Measurements from ENCODE around the gene LMAN2. TPM values are rescaled to one million over a fixed set of nuclear protein-coding genes. Genes with fewer than 3 reads are reported as not detected.

Gene LMAN2
- total RNA-seq, 2 experiments from 2014 or later, result 119 to 127 TPM

- peak overlapping the region; percentile 93 for H3K4me3 Mint-ChIP-seq
- no peaks in the 10 kb centered on the region for H3K9me3 Mint-ChIP-seq (ENCODE audit: insufficient read depth)
- CTCF ChIA-PET, result interaction anchor here (0.8 to 6.6 kb wide), 6 partner anchors 7 to 231 kb away, joined by 3 to 30 read pairs (median 6); no protein-coding TSS in a partner anchor
- POLR2A ChIA-PET, result interaction anchor here (0.5 to 1.6 kb wide), 3 partner anchors 10 to 183 kb away, joined by 3 to 7 read pairs (median 6); partner anchors contain the start of genes LMAN2 and MXD3
- H3K27ac Mint-ChIP-seq, result peak overlapping the region; percentile 90
- H3K4me1 Mint-ChIP-seq (ENCODE audit: low read depth), result peaks cover 85% of the 10 kb centered on the region
- ATAC-seq (no peak), DNase-seq (no peak)
- H3K27me3 Mint-ChIP-seq (ENCODE audit: low read depth), result no peaks in the 10 kb centered on the region
- peaks cover 76% of the 10 kb centered on the region for H3K36me3 Mint-ChIP-seq (ENCODE audit: low read depth)
Measured at GRCh38 chr5:177302354-177303110, 48.9 kb downstream of the LMAN2 start.

- Mint-ChIP-seq H3K36me3 (ENCODE audit: low read depth) (peaks cover 78% of the 10 kb centered on the region), H3K4me1 (ENCODE audit: low read depth) (peaks cover 87% of the 10 kb centered on the region), H3K27ac (peak overlapping the region; percentile 90), H3K4me3 (peak overlapping the region; percentile 93), H3K9me3 (ENCODE audit: insufficient read depth) (no peaks in the 10 kb centered on the region), H3K27me3 (ENCODE audit: low read depth) (no peaks in the 10 kb centered on the region)
- ChIA-PET CTCF (interaction anchor here (0.8 to 6.6 kb wide), 7 partner anchors 8 to 230 kb away, joined by 3 to 30 read pairs (median 6); no protein-coding TSS in a partner anchor), POLR2A (interaction anchor here (1.6 to 1.8 kb wide), 2 partner anchors 11 to 50 kb away, joined by 6 to 11 read pairs; partner anchors contain the start of genes LMAN2 and MXD3)
- no peak for DNase-seq
- ATAC-seq, result no peak
Measured at GRCh38 chr5:177301503-177302165, 49.8 kb downstream of the LMAN2 start.

- H3K4me1 Mint-ChIP-seq (ENCODE audit: low read depth), result peaks cover 87% of the 10 kb centered on the region
- H3K9me3 Mint-ChIP-seq (ENCODE audit: insufficient read depth), result no peaks in the 10 kb centered on the region
- H3K27ac Mint-ChIP-seq, result peak overlapping the region; percentile 95
- DNase-seq (no peak), ATAC-seq (no peak)
- H3K27me3 Mint-ChIP-seq (ENCODE audit: low read depth), result no peaks in the 10 kb centered on the region
- H3K4me3 Mint-ChIP-seq, result peak overlapping the region; percentile 75
- ChIA-PET POLR2A (interaction anchor here (1.6 to 1.8 kb wide), 2 partner anchors 12 to 51 kb away, joined by 6 to 11 read pairs; partner anchors contain the start of genes LMAN2 and MXD3), CTCF (interaction anchor here (1.3 to 6.6 kb wide), 5 partner anchors 9 to 189 kb away, joined by 4 to 30 read pairs (median 6); no protein-coding TSS in a partner anchor)
- peaks cover 78% of the 10 kb centered on the region for H3K36me3 Mint-ChIP-seq (ENCODE audit: low read depth)
Measured at GRCh38 chr5:177300951-177301350, 50.5 kb downstream of the LMAN2 start.

- DNase-seq (peak; percentile 78), ATAC-seq (peak; percentile 59)
- no peaks in the 10 kb centered on the region for H3K9me3 Mint-ChIP-seq (ENCODE audit: insufficient read depth)
- ChIA-PET CTCF (interaction anchor here (1.0 to 7.1 kb wide), 6 partner anchors 9 to 188 kb away, joined by 3 to 58 read pairs (median 9); no protein-coding TSS in a partner anchor), POLR2A (interaction anchor here (0.8 to 1.8 kb wide), 3 partner anchors 12 to 295 kb away, joined by 3 to 11 read pairs (median 3); partner anchors contain the start of gene MXD3)
- peaks cover 78% of the 10 kb centered on the region for H3K36me3 Mint-ChIP-seq (ENCODE audit: low read depth)
- H3K4me3 Mint-ChIP-seq, result peak overlapping the region; percentile 75
- peaks cover 87% of the 10 kb centered on the region for H3K4me1 Mint-ChIP-seq (ENCODE audit: low read depth)
- H3K27ac Mint-ChIP-seq, result peak overlapping the region; percentile 95
- H3K27me3 Mint-ChIP-seq (ENCODE audit: low read depth), result no peaks in the 10 kb centered on the region
Measured at GRCh38 chr5:177300236-177300880, 51.1 kb downstream of the LMAN2 start.

GRCh38 chr5:177299697-177300096, 51.8 kb downstream of the LMAN2 start:
- ChIA-PET POLR2A (interaction anchor here (0.7 to 1.0 kb wide), 4 partner anchors 9 to 294 kb away, joined by 3 read pairs; partner anchors contain the start of gene NSD1), CTCF (interaction anchor here (0.8 to 7.1 kb wide), 6 partner anchors 9 to 186 kb away, joined by 3 to 58 read pairs (median 4); no protein-coding TSS in a partner anchor)
- Mint-ChIP-seq H3K9me3 (ENCODE audit: insufficient read depth) (no peaks in the 10 kb centered on the region), H3K27ac (peak overlapping the region; percentile 83), H3K36me3 (ENCODE audit: low read depth) (peaks cover 78% of the 10 kb centered on the region), H3K27me3 (ENCODE audit: low read depth) (no peaks in the 10 kb centered on the region), H3K4me3 (peak overlapping the region; percentile 10), H3K4me1 (ENCODE audit: low read depth) (peaks cover 87% of the 10 kb centered on the region)
- DNase-seq, result no peak
- ATAC-seq, result no peak

GRCh38 chr5:177297922-177298321, 53.5 kb downstream of the LMAN2 start:
- DNase-seq, result no peak
- peaks cover 81% of the 10 kb centered on the region for H3K4me1 Mint-ChIP-seq (ENCODE audit: low read depth)
- no peak for ATAC-seq
- peaks cover 82% of the 10 kb centered on the region for H3K36me3 Mint-ChIP-seq (ENCODE audit: low read depth)
- H3K9me3 Mint-ChIP-seq (ENCODE audit: insufficient read depth), result no peaks in the 10 kb centered on the region
- POLR2A ChIA-PET, result no interaction called here
- no peak overlapping the region for H3K4me3 Mint-ChIP-seq
- H3K27me3 Mint-ChIP-seq (ENCODE audit: low read depth), result no peaks in the 10 kb centered on the region
- H3K27ac Mint-ChIP-seq, result no peak overlapping the region
- CTCF ChIA-PET, result interaction anchor here (0.9 to 7.1 kb wide), 4 partner anchors 11 to 184 kb away, joined by 3 to 58 read pairs (median 16); no protein-coding TSS in a partner anchor

- Mint-ChIP-seq H3K27ac (peak overlapping the region; percentile 89), H3K9me3 (ENCODE audit: insufficient read depth) (no peaks in the 10 kb centered on the region), H3K4me1 (ENCODE audit: low read depth) (peaks cover 69% of the 10 kb centered on the region), H3K4me3 (peak overlapping the region; percentile 35), H3K27me3 (ENCODE audit: low read depth) (no peaks in the 10 kb centered on the region), H3K36me3 (ENCODE audit: low read depth) (peaks cover 85% of the 10 kb centered on the region)
- POLR2A ChIA-PET, result interaction anchor here (0.7 to 0.8 kb wide), 2 partner anchors 52 to 172 kb away, joined by 3 read pairs; no protein-coding TSS in a partner anchor
- CTCF ChIA-PET, result interaction anchor here (0.7 to 7.1 kb wide), 5 partner anchors 13 to 225 kb away, joined by 3 to 58 read pairs (median 4); no protein-coding TSS in a partner anchor
- ATAC-seq (peak; percentile 28), DNase-seq (no peak)
Measured at GRCh38 chr5:177296581-177296980, 54.9 kb downstream of the LMAN2 start.

- H3K27ac Mint-ChIP-seq, result peak overlapping the region; percentile 89
- H3K36me3 Mint-ChIP-seq (ENCODE audit: low read depth), result peaks cover 83% of the 10 kb centered on the region
- H3K9me3 Mint-ChIP-seq (ENCODE audit: insufficient read depth), result no peaks in the 10 kb centered on the region
- ATAC-seq, result no peak
- peak overlapping the region; percentile 47 for H3K4me3 Mint-ChIP-seq
- no peaks in the 10 kb centered on the region for H3K27me3 Mint-ChIP-seq (ENCODE audit: low read depth)
- DNase-seq, result no peak
- peaks cover 63% of the 10 kb centered on the region for H3K4me1 Mint-ChIP-seq (ENCODE audit: low read depth)
- CTCF ChIA-PET, result interaction anchor here (0.7 to 7.1 kb wide), 5 partner anchors 12 to 224 kb away, joined by 3 to 58 read pairs (median 4); no protein-coding TSS in a partner anchor
- POLR2A ChIA-PET, result interaction anchor here (0.7 to 0.8 kb wide), 2 partner anchors 51 to 171 kb away, joined by 3 read pairs; no protein-coding TSS in a partner anchor
Measured at GRCh38 chr5:177295924-177296323, 55.5 kb downstream of the LMAN2 start.

- Mint-ChIP-seq H3K9me3 (ENCODE audit: insufficient read depth) (no peaks in the 10 kb centered on the region), H3K36me3 (ENCODE audit: low read depth) (peaks cover 78% of the 10 kb centered on the region), H3K4me3 (no peak overlapping the region), H3K27ac (peak overlapping the region; percentile 89), H3K27me3 (ENCODE audit: low read depth) (no peaks in the 10 kb centered on the region), H3K4me1 (ENCODE audit: low read depth) (peaks cover 51% of the 10 kb centered on the region)
- POLR2A ChIA-PET, result no interaction called here
- CTCF ChIA-PET, result interaction anchor here (0.6 to 7.1 kb wide), 2 partner anchors 14 to 275 kb away, joined by 4 to 58 read pairs; no protein-coding TSS in a partner anchor
- DNase-seq, result no peak
- ATAC-seq, result no peak
Measured at GRCh38 chr5:177294632-177295031, 56.8 kb downstream of the LMAN2 start.

- peak overlapping the region; percentile 89 for H3K27ac Mint-ChIP-seq
- no peaks in the 10 kb centered on the region for H3K27me3 Mint-ChIP-seq (ENCODE audit: low read depth)
- POLR2A ChIA-PET, result no interaction called here
Measured at GRCh38 chr5:177293819-177294581, 57.5 kb downstream of the LMAN2 start.

More at GRCh38 chr5:177293819-177294581, 57.5 kb downstream of the LMAN2 start:
- Mint-ChIP-seq H3K4me1 (ENCODE audit: low read depth) (peaks cover 45% of the 10 kb centered on the region), H3K4me3 (no peak overlapping the region), H3K36me3 (ENCODE audit: low read depth) (peaks cover 78% of the 10 kb centered on the region), H3K9me3 (ENCODE audit: insufficient read depth) (no peaks in the 10 kb centered on the region)
- ATAC-seq (no peak), DNase-seq (no peak)
- CTCF ChIA-PET, result interaction anchor here (0.6 to 7.1 kb wide), 3 partner anchors 15 to 274 kb away, joined by 3 to 58 read pairs (median 4); no protein-coding TSS in a partner anchor

Data from activated CD8-positive, alpha-beta T cell treated with anti-CD3 and anti-CD28 coated beads, Interleukin-2, amount 10 ng/mL, durations not matched to agents 7 days and 5 days (primary cell).